ENCODE results near the gene POLE2. TPM values are rescaled to one million over a fixed set of nuclear protein-coding genes. Genes with fewer than 3 reads are reported as not detected.

Gene POLE2
- total RNA-seq, 4 donors from 2014 or later: 1.5 to 3.6 TPM; not detected in 2

GRCh38 chr14:49612671-49613070, 75.3 kb downstream of the POLE2 start:
- intact Hi-C loops (cut with DNase I; ENCODE audit: low total_unique reads): loop anchor here (10.0 kb wide), 1 partner anchor 1632 kb away; the partner anchor contains the start of gene TMX1
- DNase-seq (no peak), ATAC-seq (no peak)
- TF ChIP-seq CTCF (IDR thresholded peaks at IDR 0.05 in 4 of 5, conservative IDR thresholded peaks at IDR 0.05 in 1 of 5) (no peak), POLR2A (IDR thresholded peaks at IDR 0.05) (no peak)
- in situ Hi-C loops (cut with MboI; ENCODE audit: low sequenced_read_pairs in 4 of 4): no loop called here
- H3K27me3 ChIP-seq: no peaks in the 10 kb centered on the region
- no peaks in the 10 kb centered on the region for H3K4me1 ChIP-seq
- H3K27ac ChIP-seq: no peak overlapping the region
- no peak overlapping the region for H3K4me3 ChIP-seq
- H3K36me3 ChIP-seq: peaks cover 0 to under 1% of the 10 kb centered on the region in 2 donors
- H3K9me3 ChIP-seq: no peaks in the 10 kb centered on the region

GRCh38 chr14:49612251-49612650, 75.8 kb downstream of the POLE2 start:
- ATAC-seq: no peak
- H3K4me3 ChIP-seq: no peak overlapping the region
- TF ChIP-seq CTCF (IDR thresholded peaks at IDR 0.05 in 4 of 5, conservative IDR thresholded peaks at IDR 0.05 in 1 of 5) (no peak), POLR2A (IDR thresholded peaks at IDR 0.05) (no peak)
- no peak for DNase-seq
- H3K27ac ChIP-seq: no peak overlapping the region
- H3K36me3 ChIP-seq: no peaks in the 10 kb centered on the region
- intact Hi-C loops (cut with DNase I; ENCODE audit: low total_unique reads) (loop anchor here (10.0 kb wide), 1 partner anchor 1633 kb away; the partner anchor contains the start of gene TMX1), in situ Hi-C loops (cut with MboI; ENCODE audit: low sequenced_read_pairs in 4 of 4) (no loop called here)
- no peaks in the 10 kb centered on the region for H3K27me3 ChIP-seq
- H3K4me1 ChIP-seq: no peaks in the 10 kb centered on the region
- H3K9me3 ChIP-seq: no peaks in the 10 kb centered on the region

GRCh38 chr14:49607583-49607982, 80.4 kb downstream of the POLE2 start:
- in situ Hi-C loops (cut with MboI; ENCODE audit: low sequenced_read_pairs in 4 of 4): no loop called here
- no peak for TF ChIP-seq POLR2A (IDR thresholded peaks at IDR 0.05)
- TF ChIP-seq CTCF (IDR thresholded peaks at IDR 0.05 in 4 of 5, conservative IDR thresholded peaks at IDR 0.05 in 1 of 5): no peak
- Histone ChIP-seq H3K9me3 (no peaks in the 10 kb centered on the region), H3K36me3 (no peaks in the 10 kb centered on the region), H3K27ac (no peak overlapping the region), H3K27me3 (no peaks in the 10 kb centered on the region), H3K4me1 (no peaks in the 10 kb centered on the region), H3K4me3 (no peak overlapping the region)
- intact Hi-C loops (cut with DNase I; ENCODE audit: low total_unique reads): no loop called here
- ATAC-seq: no peak
- DNase-seq: no peak

GRCh38 chr14:49598485-49599300, 89.3 kb downstream of the POLE2 start, which contains the start of gene LRR1:
LRR1 (plus strand) TSS chr14:49598940; CDS start chr14:49599021, 81 bp downstream.
- in situ Hi-C loops (cut with MboI; ENCODE audit: low sequenced_read_pairs in 4 of 4) (no loop called here), intact Hi-C loops (cut with DNase I; ENCODE audit: low total_unique reads) (loop anchor here (1.0 kb wide), 2 partner anchors 11 to 22 kb away; partner anchors contain the start of genes MGAT2 and RPL36AL)
- peak; percentile 62 to 71 for DNase-seq
- peak within 1 kb of the TSS; percentile 81 to 92 (median 84) for H3K4me3 ChIP-seq
- H3K36me3 ChIP-seq: no peaks in the 10 kb centered on the region
- peak within 1 kb of the TSS; percentile 92 to 95 (median 92) for H3K27ac ChIP-seq
- ATAC-seq: peak; percentile 90 to 94
- peaks cover 9% of the 10 kb centered on the region in 2 donors for H3K4me1 ChIP-seq
- TF ChIP-seq CTCF (IDR thresholded peaks at IDR 0.05 in 4 of 5, conservative IDR thresholded peaks at IDR 0.05 in 1 of 5) (peak in 1 of 5 experiments; percentile 8), POLR2A (IDR thresholded peaks at IDR 0.05) (peak; percentile 23 to 24)
- no peaks in the 10 kb centered on the region for H3K9me3 ChIP-seq
- H3K27me3 ChIP-seq: no peaks in the 10 kb centered on the region
